ENCODE measurements around the gene RFWD3. TPM values are rescaled to one million over a fixed set of nuclear protein-coding genes. Genes with fewer than 3 reads are reported as not detected.

The RFWD3 gene
- total RNA-seq, 1 donor from 2014 or later = 23.0 TPM

DNA sequence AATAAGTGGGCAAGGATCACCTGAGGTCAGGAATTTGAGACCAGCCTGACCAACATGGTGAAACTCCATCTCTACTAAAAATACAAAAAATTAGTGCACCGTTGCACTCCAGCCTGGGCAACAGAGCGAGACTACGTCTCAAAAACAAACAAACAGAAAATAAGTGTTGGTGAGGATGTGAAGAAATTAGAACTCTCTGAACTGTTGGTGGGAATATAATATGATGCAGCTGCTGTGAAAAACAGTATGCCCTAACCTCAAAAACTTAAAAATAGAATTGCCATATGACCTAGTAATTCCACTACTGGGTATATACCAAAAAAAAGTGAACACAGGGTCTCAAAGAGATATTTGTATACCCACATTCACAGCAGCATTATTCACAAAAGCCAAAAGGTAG lies 85.8 kb downstream of the RFWD3 start:
- no peak for DNase-seq (ENCODE audit: low read depth in 2 of 2)

DNA sequence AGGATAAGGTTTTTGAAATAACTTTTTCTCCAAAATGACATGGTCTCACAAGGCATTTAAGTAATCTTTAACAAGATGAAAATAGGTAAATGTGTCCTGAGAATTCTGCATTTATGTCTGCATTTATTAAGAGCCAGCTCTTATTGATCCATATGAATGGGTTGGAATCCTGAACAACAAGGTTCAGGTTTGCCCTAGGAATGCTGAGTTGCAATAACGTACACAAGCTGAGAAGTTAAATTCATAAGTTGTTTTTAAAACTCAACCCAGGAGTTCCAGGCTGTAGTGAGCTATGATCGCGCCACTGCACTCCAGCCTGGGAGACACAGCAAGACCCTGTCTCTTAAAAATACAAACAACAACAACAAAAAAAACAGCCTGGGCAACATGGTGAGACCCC lies 87.8 kb downstream of the RFWD3 start:
- DNase-seq (ENCODE audit: low read depth in 2 of 2) = no peak

- DNase-seq (ENCODE audit: low read depth in 2 of 2) = no peak
These were observed 88.2 kb downstream of the RFWD3 start for GRCh38 chr16:74578433-74578832.

GRCh38 chr16:74577882-74578366 lies 88.8 kb downstream of the RFWD3 start:
- DNase-seq (ENCODE audit: low read depth in 2 of 2) = peak in 1 of 2 donors; percentile 42

DNA sequence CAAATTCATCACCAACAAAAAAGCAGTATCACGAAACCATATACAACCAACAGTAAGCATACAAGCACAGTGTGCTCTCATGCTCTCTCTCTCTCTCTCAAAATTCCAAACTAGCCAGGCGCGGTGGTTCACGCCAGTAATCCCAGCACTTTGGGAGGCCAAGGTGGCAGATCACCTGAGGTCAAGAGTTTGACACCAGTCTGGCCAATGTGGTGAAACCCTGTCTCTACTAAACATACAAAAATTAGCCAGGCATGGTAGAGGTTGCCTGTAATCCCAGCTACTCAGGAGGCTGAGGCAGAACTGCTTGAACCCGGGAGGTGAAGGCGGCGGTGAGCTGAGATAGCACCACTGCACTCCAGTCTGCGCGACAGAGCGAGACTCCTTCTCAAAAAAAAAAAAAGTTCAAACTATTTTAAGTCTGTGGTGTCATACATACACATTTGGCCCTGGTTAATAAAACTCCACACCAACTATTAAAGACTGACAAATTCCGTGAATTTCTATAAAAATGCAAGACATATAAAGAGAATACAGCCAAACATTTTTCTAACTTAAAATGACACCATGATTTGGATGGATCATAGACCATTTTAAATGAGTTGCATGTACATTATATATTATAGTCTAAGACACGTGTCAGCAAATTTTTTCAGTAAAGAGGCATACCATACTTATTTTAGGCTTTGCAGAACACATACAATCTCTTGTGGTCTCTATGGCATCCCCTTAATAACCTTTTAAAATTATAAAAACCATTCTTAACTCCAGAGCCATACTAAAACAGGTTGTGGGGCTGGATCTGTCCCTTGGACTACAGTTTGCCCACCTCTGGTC lies 90.7 kb downstream of the RFWD3 start:
- no peak for DNase-seq (ENCODE audit: low read depth in 2 of 2)

DNA sequence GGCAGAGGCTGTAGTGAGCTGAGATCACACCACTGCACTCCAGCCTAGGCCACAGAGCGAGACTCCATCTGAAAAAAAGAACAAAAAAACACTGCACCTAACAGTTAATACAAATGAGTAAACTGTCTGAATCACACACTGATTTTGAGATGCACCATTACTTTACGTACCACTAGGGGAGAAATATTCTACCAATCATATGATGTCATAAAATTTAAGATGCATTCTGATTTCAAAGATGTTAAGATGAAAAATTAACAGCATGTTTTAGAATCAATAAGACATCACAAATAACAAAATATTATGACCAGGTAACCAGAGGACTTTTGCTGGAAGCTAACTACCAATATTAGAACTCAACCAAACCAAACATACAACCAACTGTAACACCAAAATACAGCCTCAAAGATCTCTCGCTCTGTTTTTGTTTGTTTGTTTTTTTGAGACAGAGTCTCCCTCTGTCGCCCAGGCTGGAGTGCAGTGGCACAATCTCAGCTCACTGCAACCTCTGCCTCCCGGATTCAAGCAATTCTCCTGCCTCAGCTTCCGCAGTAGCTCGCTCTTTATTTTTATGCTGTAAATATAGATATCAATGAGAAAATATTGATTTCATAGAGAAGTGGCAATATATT lies 91.4 kb downstream of the RFWD3 start:
- DNase-seq (ENCODE audit: low read depth in 2 of 2) = no peak

- DNase-seq (ENCODE audit: low read depth in 2 of 2) = no peak
These were observed 92.5 kb downstream of the RFWD3 start for GRCh38 chr16:74574146-74574545.

DNA sequence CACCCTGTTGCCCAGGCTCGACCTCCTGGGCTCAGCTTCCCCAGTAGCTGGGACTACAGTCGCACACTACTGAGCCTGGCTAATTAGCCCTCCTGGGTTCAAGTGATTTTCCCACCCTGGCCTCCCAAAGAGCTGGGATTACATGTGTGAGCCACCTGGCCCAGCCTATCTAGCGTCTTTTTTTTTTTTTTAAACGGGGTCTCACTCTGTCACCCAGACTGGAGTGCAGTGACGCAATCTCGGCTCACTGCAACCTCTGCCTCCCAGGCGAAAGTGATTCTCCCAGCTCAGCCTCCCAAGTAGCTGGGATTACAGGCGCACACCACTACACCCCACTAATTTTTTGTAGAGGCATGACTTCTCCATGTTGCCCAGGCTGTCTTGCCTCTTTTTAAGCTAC lies 93.1 kb downstream of the RFWD3 start:
- DNase-seq (ENCODE audit: low read depth in 2 of 2) = no peak

Other genes starting within 250 kb of the RFWD3 start
- 0.13 TPM in 1 of 2 replicates, not detected in the other for gene CLEC18B, start 245.4 kb downstream of the RFWD3 start, total RNA-seq
- 66.8 and 89.9 TPM in 2 replicates for gene GLG1, start 59.8 kb downstream of the RFWD3 start, total RNA-seq
- 9.6 and 14.4 TPM in 2 replicates for gene MLKL, start 34.0 kb upstream of the RFWD3 start, total RNA-seq
- gene FA2H, start 107.9 kb upstream of the RFWD3 start, total RNA-seq = not detected in 2 replicates